Iris pigment epithelial cell (primary cell): ENCODE measurements around the gene LRP1.

Experiments used
- DNase-seq: peaks from one replicate; pipeline ENCODE4 v3.0.0-alpha.2; 2011; ENCODE audit warnings: low read depth

The LRP1 gene

DNA sequence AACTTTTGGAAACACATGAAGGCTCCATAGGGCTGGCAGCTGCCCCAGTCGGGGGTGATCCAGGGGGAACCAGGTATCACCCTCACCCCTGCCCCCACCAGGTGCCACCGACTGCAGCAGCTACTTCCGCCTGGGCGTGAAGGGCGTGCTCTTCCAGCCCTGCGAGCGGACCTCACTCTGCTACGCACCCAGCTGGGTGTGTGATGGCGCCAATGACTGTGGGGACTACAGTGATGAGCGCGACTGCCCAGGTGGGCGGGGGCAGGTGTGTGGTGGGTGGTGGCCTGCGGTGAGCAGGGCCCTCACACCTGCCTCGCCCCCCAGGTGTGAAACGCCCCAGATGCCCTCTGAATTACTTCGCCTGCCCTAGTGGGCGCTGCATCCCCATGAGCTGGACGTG is 66.0 kb downstream of the LRP1 start:
- no peak for DNase-seq

DNA sequence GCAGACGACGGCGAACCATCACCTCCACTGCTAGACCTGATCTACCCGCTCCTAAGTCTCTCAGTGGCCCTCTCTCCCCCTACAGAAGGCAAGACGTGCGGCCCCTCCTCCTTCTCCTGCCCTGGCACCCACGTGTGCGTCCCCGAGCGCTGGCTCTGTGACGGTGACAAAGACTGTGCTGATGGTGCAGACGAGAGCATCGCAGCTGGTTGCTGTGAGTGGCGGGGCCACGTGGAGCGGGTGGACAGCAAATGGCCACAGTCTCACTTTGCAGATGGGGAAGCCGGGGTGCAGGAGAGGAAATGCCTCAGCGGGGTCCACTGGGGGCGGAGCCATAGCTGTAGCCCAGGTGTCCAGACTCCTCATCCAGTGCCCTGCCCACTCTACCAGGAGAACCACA is 66.9 kb downstream of the LRP1 start:
- no peak for DNase-seq

DNA sequence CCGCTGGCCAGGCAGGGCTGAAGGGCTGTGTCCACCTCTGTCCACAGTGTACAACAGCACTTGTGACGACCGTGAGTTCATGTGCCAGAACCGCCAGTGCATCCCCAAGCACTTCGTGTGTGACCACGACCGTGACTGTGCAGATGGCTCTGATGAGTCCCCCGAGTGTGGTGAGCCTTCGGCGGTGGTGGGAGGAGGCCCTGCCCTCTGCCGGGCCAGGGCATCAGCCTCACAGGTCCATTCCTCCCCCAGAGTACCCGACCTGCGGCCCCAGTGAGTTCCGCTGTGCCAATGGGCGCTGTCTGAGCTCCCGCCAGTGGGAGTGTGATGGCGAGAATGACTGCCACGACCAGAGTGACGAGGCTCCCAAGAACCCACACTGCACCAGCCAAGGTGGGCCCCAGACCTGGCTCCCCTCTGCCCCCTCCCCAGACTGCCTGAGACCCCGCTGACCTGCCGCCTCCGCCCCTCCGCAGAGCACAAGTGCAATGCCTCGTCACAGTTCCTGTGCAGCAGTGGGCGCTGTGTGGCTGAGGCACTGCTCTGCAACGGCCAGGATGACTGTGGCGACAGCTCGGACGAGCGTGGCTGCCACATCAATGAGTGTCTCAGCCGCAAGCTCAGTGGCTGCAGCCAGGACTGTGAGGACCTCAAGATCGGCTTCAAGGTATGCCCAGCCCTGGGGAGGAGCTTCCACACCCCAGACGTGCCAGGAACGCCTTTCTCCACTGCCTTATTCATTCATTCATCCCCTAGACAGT is 67.5 kb downstream of the LRP1 start:
- no peak for DNase-seq

DNA sequence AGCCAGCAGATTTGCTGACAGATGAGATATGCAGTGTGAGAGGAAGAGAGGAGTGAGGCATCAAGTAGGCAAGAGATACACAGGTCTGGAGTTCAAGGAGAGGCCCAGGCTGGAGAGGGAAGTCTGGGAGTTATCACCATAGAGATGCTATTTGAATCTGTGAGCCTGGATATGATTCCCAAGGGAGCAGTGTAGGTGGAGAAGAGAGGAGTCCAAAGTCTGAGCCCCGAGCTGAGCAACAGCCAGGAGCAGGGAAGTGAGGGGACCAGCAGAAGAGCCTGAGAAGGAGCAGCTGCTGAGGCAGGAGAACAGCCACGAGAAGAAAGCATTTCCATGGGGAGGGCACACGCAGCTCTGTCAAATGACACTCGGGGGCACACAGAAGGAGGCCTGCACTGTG is 68.2 kb downstream of the LRP1 start:
- DNase-seq: no peak

DNA sequence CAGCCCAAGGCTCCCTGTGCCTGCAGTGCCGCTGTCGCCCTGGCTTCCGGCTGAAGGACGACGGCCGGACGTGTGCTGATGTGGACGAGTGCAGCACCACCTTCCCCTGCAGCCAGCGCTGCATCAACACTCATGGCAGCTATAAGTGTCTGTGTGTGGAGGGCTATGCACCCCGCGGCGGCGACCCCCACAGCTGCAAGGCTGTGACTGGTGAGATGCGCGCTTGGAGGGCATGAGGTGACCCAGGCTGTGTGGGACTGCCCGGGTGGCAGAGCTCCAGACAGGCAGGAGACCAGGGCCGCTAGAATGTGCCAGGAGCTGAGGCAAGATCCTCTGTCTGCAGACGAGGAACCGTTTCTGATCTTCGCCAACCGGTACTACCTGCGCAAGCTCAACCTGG is 68.7 kb downstream of the LRP1 start:
- DNase-seq: no peak

- no peak for DNase-seq
These were observed 70.0 kb downstream of the LRP1 start for GRCh38 chr12:57198329-57198728.

- no peak for DNase-seq
These were observed 70.9 kb downstream of the LRP1 start for GRCh38 chr12:57199191-57199590.

GRCh38 chr12:57200497-57200896 is 72.2 kb downstream of the LRP1 start:
- DNase-seq: no peak

DNA sequence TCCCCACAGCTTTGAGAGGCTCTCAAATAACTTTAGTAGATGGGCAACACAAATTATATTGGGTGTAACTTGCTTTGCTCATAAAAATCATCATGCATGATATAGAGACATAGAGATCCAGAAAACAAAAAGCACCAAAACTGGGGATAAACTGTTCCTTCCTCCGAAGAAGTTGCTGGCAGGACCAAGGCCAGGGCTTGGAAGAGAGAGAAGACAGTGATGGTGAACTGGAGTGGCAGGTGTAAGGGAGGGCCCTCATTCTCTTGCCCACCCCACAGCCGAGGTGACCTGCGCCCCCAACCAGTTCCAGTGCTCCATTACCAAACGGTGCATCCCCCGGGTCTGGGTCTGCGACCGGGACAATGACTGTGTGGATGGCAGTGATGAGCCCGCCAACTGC is 72.9 kb downstream of the LRP1 start:
- no peak for DNase-seq

DNA sequence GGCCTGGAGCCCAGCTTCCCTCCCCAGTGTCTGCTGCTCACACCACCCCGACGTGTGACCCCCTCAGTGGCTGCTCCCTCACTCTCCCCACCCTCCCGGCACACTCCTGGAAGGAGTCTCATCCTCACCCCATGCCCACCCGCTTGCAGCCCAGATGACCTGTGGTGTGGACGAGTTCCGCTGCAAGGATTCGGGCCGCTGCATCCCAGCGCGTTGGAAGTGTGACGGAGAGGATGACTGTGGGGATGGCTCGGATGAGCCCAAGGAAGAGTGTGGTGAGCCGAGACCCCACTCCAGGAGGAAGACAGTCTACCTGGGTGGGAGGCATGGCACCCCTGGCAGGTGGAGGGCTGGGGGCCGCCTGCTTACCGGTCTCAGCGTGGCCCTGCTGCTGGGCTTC is 73.3 kb downstream of the LRP1 start:
- no peak for DNase-seq

DNA sequence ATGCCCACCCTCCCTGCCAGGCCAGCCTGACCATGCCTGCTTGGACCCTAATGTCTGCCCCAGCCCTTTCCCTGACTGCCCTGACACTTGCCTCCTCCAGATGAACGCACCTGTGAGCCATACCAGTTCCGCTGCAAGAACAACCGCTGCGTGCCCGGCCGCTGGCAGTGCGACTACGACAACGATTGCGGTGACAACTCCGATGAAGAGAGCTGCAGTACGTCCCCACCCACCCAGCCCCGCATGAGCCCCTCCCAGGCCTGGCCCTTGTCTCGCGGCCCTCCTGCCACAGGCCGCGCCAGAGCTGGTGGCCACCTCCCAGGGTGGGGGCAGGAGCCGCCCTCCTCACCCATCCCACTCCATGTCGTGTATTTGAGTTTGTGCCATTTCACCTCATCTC is 74.0 kb downstream of the LRP1 start:
- no peak for DNase-seq

GRCh38 chr12:57203201-57203600 is 74.9 kb downstream of the LRP1 start:
- no peak for DNase-seq

- DNase-seq: no peak
These were observed 75.5 kb downstream of the LRP1 start for GRCh38 chr12:57203791-57204190.

- no peak for DNase-seq
These were observed 76.2 kb downstream of the LRP1 start for GRCh38 chr12:57204454-57204853.

DNA sequence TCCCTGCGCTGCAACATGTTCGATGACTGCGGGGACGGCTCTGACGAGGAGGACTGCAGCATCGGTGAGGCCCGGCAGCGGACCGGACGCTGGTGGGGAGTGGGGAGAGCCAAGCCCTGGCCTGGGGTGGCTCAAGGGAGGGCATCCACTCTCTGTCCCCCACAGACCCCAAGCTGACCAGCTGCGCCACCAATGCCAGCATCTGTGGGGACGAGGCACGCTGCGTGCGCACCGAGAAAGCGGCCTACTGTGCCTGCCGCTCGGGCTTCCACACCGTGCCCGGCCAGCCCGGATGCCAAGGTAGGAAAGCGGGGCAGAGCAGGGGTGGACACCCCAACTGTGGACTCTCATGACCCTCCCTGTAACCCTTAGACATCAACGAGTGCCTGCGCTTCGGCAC is 76.9 kb downstream of the LRP1 start:
- no peak for DNase-seq

DNA sequence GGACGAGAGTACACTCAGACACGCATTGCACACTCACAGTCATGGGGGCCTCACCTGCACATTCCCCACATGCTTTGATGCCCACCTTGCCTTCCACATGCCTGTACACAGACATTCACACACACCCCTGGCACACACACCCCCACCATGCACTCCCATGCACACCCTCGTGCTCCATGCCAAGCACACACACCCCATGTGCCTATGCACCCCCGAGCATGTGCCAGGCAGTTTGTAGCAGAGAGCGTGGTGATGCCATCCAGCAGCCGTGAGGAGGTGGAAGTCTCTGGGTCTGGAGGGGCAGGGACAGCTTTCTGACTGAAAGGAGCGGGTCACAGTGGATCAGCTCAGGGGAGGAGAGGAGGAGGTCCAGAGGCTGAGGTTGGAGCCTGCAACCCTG is 77.6 kb downstream of the LRP1 start:
- DNase-seq: no peak

- no peak for DNase-seq
These were observed 79.7 kb downstream of the LRP1 start for GRCh38 chr12:57207731-57208630.

DNA sequence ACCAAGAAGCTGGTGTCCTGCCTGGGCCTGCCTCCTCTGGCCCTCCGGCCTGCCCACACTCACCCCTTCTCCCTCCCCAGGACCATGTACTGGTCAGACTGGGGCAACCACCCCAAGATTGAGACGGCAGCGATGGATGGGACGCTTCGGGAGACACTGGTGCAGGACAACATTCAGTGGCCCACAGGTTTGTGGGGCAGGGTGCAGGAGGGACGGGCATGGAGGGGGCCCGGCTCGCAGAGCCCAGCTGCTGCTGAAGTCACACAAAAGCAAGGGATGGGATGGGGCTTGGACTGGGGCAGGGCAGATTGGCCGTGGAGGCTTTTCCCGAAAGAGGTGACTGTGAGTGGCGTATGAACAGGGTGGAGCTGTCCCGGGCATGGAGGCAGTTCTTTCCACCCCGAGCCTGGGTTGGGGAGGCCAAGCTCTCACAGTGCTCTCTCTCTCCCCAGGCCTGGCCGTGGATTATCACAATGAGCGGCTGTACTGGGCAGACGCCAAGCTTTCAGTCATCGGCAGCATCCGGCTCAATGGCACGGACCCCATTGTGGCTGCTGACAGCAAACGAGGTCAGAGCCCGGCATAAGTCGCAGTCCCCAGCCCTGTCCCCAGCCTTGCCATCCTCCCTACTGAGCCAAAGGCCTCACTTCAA is 80.5 kb downstream of the LRP1 start:
- no peak for DNase-seq

- DNase-seq: no peak
These were observed 81.6 kb downstream of the LRP1 start for GRCh38 chr12:57209916-57210315.

- DNase-seq: no peak
These were observed 82.2 kb downstream of the LRP1 start for GRCh38 chr12:57210461-57210860.

DNA sequence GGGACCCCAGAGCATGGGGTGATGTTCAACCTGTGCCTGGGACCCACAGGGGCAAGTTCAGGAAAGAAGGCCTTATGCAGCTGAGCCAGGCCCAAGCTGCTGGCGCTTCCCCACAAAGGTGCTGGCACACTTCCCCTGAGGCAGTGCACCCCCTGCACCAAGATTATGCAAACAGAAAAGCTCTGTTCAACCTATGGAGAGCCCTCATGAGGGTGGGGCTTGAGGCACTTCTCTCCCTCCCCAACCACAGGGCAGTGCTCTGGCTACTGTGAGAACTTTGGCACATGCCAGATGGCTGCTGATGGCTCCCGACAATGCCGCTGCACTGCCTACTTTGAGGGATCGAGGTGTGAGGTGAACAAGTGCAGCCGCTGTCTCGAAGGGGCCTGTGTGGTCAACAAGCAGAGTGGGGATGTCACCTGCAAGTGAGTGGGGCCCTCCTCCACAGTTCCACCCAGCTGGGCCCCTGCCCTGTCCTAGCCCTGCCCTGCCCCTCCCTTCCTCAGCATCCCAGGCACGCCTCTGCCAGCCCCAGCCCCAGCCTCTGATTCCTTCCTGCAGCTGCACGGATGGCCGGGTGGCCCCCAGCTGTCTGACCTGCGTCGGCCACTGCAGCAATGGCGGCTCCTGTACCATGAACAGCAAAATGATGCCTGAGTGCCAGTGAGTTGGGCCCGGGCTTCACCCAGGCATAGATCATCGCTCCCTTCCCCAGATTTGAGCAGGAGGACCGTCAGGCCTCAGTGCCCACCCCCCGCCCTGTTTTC is 82.8 kb downstream of the LRP1 start:
- DNase-seq: no peak
